ENCODE data around the gene CBR3. TPM values are rescaled to one million over a fixed set of nuclear protein-coding genes. Genes with fewer than 3 reads are reported as not detected.

CBR3 gene
- total and polyA plus RNA-seq, 2 of the 13 experiments (the other 11 are each of a cell fraction or from before 2014, with no cell fraction given), result not detected

- peak; percentile 88 for TF ChIP-seq ZNF34 (CRISPR knock-in tag; IDR thresholded peaks at IDR 0.05; ENCODE audit: borderline replicate concordance)
- 0 out of 2 replicates have a peak, but pooled peaks have one; percentile 13 for TF ChIP-seq ZNF430 (CRISPR knock-in tag; IDR thresholded peaks at IDR 0.05)
- TF ChIP-seq U2AF1 (optimal IDR thresholded peaks at IDR 0.05; ENCODE audit: low read depth, low read length), result no peak
- peak; percentile 40; the same call in 1 of the 2 replicates for TF ChIP-seq ETV6 (CRISPR knock-in tag; conservative IDR thresholded peaks at IDR 0.05)
- peak; percentile 27; the same call in 1 of the 2 replicates for TF ChIP-seq SALL1 (CRISPR knock-in tag; IDR thresholded peaks at IDR 0.05)
- TF ChIP-seq MTA1 (CRISPR knock-in tag; IDR thresholded peaks at IDR 0.05; ENCODE audit: borderline replicate concordance), result peak; percentile 50; the same call in 1 of the 2 replicates
- TF ChIP-seq ARNTL (CRISPR knock-in tag; IDR thresholded peaks at IDR 0.05), result no peak; the same call in 1 of the 2 replicates
- no peak for TF ChIP-seq BATF2 (CRISPR knock-in tag; IDR thresholded peaks at IDR 0.05)
- no peak for TF ChIP-seq ZNF724P (CRISPR knock-in tag; IDR thresholded peaks at IDR 0.05; ENCODE audit: borderline replicate concordance)
- TF ChIP-seq NAIF1 (CRISPR knock-in tag; IDR thresholded peaks at IDR 0.05; ENCODE audit: borderline replicate concordance), result no peak
- TF ChIP-seq SALL2 (CRISPR knock-in tag; IDR thresholded peaks at IDR 0.05), result peak; percentile 31; the same call in 1 of the 2 replicates
- peak; percentile 76; the same call in 1 of the 2 replicates for TF ChIP-seq IRX3 (CRISPR knock-in tag; IDR thresholded peaks at IDR 0.05; ENCODE audit: borderline replicate concordance, low read depth)
- TF ChIP-seq ZNF275 (CRISPR knock-in tag; IDR thresholded peaks at IDR 0.05; ENCODE audit: borderline replicate concordance), result no peak
Observed at GRCh38 chr21:36156815-36157670, 22.2 kb downstream of the CBR3 start, which contains the start of gene DOP1B (continued).
